GM18867 (cell line): ENCODE measurements around the gene ARHGAP22.

Experiments used
- ATAC-seq: cut with Tn5 transposase; IDR thresholded peaks from one replicate; pipeline ENCODE4 v1.9.1; 2021; ENCODE audit warnings: mild to moderate bottlenecking, moderate library complexity; ENCODE audit not compliant: unreplicated experiment

The ARHGAP22 gene

DNA sequence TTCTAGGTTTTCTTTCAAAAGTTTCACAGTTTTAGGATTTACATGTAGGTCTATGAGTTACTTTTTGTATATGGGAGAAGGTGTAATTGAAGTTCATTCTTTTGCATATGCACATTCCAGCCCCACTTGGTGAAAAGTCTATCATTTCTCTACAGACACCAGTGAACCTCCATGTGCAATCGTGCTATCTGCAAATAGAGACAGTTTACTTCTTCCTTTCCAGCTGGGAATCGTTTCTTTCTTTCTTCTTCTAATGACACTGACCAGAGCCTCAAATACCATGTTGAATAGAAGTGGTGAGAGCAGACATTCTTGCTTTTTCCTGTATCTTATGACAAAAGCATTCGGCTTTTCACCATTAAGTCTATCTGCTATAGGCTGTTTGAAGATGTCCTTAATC, 122.7 kb downstream of the ARHGAP22 start:
- ATAC-seq = no peak

DNA sequence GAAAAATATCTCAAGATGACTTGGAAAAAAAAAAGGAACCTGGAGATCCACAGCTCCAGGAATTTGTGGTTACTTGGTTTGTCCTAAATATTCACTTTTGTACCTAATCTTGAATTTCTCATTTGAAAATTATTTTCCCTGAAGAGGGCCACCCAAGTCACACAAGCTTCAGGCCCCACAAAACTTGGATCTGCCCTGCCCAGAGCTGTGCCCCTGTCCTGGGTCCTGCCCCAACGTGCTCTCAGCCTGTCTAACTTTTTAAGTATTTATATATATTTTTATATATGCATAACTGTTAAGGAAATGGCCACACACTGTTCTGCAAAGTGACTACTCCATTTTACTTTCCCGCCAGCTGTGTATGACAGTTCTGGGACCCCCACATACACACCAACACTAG, 123.5 kb downstream of the ARHGAP22 start:
- no peak for ATAC-seq

DNA sequence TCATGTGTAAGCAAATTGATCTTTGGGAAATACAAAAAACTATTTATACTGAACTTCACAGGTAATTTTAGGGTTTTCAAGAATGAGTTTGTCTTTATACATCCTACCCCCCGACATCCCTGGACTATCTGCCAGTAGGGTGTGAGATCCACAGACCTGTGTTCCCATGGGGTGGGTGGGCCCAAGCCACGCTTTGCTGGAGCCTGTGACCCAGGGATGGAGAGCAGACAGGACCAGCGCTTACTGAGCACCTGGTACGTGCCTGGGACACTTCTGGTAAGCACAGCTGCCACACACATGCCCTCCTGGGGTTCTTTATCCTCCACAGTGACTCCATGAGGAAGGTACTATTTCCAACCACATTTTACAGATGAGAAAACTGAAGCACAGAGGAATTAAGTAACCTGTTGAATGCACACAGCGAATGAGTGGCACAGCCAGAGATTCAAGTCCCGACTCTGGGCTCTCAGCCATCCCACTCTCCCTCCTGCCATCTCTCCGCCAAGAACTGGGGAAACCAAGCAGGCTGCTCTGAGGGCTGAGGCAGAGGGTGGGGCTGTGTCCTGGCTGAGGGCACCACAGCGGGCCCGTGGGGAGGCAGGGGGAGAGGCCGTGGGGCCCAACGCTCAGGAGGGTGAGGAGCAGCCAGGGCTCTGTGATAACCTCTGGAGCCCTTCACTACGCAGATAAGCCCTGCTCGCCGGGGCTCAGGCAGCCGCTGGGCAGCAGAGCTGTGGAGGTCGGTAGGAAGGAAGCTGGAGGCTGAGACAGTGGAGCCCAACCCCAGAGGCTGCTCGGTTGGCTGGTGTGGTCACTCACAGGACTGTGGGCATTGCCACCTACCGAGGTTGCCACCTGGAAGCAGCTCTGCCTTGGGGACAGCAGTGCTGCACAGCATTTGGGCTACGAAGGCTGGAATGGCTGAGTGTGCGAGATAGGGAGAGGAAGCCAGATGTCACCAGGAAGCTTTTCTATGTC, 124.2 kb downstream of the ARHGAP22 start:
- no peak for ATAC-seq

DNA sequence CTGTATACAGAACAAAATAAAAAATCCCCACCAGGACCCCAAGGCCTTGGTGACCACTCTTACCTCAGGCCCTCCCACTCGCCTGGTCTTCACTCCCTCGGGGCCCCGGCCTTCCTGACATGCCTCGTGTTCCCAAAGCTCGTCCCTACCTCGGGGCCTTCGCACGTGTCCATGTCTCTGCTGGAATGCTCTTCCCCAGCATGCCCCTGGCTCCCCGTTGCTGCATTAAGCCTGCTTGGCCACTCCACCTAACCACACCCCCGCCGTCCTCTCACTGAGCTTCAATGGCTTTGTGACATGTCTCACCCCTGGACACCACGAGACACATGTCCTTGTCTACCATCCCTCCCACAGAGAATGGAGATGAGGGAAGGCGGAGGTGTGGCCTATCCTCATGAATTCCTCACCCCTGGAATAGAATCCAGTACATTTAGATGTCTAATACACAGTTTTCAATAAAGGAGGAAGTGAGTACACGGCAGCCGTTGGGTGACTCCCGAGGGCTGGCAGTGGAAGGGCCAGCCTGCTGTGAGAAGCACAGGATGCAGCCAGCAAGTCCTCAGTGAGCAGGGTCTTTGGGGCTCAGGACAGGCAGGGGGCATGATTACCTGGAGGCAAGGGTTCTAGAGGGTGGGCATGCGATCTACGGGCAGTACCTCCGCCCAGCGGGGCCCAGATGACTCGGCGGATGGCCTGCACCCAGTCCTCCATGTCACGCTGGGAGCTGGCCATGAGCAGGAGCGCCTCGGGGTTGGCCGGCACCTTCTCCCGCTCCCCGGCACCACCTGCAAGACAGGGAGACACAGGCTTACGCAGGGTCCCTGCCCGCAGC, 125.7 kb downstream of the ARHGAP22 start:
- ATAC-seq = no peak

DNA sequence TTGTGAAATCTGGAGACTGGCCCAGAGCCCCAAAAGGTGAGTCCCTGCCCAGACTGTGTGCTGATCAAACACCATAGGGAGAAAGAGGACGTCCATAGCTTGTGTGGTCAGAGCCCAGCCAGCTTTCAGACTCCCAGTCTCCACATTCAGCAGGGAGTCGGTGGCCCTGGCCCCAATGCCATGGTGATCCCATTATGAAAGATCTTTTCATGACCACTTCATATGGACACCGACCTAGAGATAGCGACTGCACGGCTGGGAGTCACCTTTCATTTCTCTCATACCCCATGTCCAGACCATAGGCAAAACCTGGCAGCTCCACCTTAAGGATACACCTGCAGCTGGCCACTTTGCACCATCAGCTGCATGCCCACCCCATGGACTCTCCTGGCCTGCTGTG, 126.4 kb downstream of the ARHGAP22 start:
- ATAC-seq = no peak

DNA sequence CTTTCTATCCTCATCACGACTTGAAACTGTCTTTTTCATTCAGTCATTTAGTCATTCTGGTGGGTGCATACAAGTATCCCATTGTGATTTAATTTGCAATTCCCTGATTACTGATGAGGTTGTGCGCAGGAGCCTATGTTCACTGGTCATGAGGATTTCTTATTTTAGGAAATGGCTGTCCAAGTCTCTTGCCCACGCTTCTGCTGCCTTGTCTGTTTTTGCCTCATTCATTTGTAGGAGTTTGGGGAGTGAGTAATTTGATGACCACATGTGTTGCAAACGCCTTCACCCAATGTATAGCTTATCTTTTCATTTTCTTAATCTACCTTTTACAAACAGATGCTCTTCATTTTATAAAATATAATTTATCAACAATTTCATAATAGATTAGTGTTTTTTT, 127.3 kb downstream of the ARHGAP22 start:
- no peak for ATAC-seq

DNA sequence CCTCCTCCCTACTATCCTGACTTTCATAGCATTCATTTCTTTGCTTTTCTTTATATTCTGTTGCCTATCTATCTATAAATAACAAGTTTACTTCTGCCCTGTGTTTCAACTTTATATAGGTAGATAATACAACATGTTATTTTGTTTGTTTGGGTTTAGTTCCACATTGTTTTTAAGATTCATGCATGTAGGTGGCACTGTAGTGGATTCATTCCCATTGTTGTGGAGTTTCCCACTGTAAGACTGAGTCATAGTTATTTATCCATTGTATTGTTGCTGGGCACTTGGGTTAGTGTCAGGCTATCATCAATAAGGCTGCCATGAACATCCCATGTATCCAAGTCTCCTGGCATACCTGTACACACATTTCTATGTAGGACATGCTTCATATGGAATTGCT, 127.7 kb downstream of the ARHGAP22 start:
- ATAC-seq = no peak

DNA sequence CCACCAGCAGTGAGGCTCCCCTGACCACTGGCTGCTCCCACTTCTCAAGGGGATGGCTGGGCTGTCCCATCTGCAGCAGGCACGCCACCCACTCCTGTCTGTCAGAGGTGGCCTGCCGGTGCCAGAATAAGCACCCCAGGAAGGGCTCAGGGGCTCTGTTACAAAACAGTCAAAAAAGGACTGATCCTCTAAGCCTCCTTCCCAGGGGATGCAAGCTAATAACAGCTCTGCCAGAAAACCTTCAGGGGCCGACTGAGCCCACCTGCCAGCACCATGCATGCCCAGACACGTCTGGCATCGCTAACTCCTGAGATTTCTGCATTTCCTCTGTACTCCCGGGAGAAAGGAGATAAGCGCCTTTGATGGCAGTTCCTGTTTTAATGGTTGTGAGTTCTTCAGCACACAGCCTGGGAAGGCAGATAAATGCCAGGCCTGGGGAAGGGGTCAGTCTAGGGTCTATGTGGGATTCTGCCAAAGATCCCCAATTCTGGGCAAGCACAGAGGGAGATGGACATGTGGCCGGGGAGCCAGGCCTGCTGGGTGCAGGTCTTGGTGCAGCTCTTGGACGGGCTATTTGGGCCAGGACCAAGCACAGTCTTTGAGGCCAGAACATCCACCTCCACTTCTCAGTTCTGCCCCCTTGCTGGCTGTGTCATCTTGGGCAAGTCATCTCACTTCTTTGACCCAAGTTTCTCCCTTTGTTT, 128.4 kb downstream of the ARHGAP22 start:
- ATAC-seq = no peak

DNA sequence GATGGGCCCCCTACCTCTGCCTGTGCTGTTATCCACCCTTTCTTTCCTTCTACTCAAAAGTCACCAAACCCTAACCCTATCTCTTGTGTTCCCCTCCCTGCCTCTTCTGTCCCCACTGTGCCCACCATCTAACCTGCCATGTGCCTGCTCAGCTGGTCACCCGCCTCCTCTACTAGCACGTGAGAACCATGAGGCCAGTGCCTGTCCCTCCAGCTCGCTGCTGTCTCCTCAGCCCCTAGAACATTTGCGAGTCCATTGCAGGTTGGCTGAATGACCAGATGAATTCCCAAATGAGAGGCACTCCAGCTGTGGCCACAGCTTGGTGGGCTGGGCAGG, 129.0 kb downstream of the ARHGAP22 start:
- no peak for ATAC-seq

DNA sequence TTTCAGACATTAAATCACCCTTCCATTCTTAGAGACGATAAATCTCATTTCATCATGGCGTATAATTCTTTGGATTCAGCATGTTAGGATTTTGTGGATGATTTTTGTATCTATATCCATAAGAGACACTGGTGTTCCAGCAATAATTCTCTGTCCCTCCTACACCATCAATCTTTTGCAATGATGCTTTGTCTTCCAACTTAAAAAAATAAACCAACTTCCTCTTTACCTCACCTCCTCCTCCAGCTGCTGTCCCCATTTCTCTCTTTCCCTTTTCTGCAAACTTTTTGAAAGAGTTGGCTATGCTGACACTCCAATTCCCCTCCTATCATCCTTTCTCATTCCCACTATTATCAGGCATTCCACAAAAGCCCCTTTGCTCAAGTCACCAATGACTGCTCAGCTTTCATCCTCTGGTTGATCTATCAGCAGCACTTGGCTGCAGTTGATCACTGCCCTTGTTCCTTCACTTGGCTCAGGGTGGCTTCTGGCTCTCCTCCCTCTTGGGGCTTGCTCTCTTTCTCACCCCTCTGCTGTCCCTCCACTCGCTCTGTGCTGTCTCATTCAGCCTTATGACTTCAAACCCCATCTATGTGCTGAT, 130.0 kb downstream of the ARHGAP22 start:
- no peak for ATAC-seq

DNA sequence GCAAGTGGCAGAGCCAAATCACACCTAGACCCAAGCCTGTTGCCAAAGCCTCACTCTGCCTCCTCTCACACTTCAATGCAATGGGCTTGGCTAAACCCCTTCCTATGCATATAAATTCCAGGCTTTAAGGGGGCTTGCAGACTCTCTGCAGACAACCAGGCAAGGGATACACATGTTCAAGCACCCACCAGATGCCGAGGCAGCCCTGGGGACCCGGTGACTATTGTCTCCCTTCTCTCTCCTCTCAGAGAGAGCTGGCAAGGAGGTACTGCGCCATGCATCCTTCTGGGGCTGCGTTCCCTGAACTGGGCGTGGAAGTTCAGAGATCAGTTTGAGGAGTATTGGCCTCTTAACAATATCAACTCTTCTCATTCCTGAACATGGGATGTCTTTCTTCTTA, 131.2 kb downstream of the ARHGAP22 start:
- ATAC-seq = no peak

DNA sequence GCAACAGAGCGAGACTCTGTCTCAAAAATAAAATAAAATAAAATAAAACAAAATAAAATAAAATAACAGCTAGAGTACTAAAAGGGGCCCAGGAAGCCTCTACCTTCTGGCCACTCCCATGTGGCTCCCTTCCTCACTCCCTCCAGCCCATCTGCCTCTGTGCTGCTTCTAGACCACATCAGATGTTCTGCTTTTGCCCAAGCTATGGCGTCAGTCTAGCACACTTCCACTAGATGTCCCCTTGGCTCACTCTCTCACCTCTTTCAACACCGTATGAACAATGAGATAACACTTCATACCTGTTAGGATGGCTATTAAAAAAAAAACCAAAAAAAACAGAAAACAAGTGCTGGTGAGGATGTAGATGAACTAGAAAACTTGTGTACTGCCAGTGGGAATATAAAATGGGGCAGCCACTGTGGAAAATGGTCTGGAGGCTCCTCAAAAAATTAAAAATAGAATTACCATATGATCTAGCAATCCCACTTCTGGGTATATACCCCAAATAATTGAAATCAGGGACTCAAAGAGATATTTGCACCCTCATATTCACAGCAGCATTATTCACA, 132.3 kb downstream of the ARHGAP22 start:
- ATAC-seq = no peak

DNA sequence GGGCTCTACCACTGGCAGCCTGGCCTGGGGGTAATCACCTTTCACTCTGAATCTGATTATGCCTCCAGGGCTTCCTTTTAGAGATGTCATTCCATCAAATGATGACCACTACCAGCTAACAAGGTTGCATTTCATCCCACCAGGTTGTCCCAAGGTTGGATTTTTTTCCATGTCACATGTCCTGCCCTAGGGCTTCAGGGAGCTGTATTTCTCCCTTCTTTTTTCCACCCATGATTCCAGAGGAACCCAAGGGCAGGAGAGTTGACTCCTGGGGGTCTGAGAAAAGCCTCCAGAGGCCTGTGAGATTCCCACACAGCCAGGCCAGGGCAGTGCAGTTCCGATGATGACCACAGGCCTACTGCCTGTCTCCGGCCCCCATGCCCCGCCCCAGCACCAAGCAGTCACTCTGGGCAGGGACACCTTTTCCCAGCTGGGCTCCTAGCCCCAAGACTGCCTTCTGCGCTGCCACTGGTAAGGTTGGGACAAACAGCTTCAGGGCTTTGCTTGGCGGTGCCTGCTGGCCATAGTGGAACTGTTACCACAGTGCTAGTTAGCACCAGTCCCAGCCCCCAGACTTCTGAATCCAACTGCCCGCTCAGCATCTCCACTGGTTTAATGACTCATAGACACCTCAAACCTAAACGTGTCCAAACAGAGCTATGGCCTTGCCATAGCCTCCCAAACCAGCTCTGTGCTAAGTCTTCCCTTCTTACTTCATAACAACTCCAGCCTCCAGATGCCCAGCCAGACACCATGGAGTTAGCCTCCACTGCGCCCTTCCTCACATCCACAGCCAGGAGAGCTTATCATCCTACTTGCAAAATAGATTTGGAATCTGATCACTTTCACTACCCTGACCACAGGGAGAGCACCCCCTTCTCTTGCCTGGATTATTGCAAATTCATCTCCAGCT, 133.7 kb downstream of the ARHGAP22 start:
- no peak for ATAC-seq

DNA sequence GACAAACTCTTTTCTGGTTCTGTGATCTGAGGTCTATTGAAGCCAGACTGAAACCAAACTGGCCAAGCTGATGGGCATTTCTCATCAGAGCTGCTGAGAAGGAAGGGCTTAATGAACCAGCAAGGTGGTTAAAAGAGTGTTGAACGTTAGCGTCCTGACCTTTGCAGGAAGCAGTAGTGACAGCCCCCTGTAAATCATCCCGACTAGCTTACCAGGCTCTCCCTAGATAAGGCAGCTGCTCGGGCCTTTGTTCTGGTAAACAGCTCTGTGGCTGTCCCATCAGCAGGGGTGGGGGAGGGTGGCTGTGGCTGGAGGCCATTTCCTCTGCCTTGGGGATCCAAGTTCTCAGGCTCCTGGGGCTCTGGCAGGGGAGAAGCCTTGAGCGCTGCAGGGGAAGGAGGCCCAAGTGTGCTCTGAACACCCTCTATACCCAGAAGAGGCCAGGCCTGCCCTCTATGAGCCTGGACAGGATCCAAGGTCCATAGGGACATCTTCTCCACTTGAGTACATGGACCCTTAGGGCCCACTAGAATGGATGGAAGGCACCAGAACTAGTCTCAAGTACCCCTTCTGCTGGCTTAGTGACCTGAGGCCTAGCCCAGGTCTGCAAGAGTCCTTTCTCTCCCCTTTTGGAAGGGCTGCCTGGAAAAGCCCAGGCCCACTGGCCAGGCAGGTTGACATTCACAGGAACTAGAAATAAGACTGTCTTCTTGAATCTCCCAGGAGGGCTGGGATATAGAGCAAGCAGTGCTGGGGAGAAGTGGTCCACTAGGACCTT, 134.6 kb downstream of the ARHGAP22 start:
- no peak for ATAC-seq

DNA sequence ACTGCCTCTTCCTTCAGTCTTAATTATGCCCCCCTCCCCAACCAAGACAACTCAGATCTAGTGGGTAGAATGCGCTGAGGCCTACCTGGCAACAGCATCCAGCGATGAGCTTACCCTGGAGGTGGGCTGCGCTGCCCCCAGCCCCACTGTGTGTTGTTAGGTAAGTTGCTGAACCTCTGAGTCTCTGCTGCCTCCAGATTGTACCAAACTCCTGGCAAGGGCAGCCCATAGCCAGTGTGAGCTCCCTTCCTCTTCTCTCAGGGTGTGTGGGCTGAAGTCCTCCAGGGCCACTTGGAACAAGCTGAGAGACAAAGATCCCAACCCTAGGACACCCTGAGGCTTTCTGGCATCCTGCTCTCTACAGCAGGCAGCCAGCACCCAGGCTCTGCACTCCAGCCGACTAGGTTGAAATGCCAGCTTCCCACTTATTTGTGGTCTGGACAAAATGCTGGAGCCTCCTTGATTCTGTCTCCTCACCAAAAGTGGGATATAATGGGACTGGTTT, 135.3 kb downstream of the ARHGAP22 start:
- ATAC-seq = no peak

DNA sequence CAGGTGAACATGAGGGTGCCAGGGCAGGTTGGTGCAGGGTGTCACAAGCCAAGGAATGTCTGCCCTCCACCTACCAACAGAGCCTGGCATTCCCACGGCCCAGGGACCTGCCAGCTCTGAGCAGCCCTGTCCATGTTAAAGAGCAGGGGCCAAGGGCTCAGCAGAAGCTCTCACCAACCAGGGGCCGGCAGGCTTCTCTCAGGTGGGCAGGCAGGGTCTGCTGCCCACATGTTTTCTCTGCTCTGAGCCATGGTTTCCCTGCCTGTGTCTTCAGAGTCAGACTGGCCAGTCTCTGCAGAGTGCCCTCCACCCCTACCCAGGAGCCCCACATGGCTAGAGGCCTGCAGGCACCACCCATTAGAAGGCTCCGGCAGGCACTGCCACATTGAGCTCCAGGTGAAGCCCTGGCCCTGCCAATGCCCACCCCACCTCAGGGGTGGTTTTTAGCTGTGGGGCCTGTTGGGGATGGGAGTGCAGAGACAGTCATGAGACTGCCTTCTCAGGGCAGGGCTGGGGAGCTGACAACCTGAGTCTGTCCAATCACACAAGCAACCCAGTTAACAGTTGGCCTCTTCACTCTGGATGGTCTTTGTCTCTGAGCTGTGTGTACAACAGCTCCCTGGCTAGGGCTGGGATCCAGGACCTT, 135.9 kb downstream of the ARHGAP22 start:
- no peak for ATAC-seq

DNA sequence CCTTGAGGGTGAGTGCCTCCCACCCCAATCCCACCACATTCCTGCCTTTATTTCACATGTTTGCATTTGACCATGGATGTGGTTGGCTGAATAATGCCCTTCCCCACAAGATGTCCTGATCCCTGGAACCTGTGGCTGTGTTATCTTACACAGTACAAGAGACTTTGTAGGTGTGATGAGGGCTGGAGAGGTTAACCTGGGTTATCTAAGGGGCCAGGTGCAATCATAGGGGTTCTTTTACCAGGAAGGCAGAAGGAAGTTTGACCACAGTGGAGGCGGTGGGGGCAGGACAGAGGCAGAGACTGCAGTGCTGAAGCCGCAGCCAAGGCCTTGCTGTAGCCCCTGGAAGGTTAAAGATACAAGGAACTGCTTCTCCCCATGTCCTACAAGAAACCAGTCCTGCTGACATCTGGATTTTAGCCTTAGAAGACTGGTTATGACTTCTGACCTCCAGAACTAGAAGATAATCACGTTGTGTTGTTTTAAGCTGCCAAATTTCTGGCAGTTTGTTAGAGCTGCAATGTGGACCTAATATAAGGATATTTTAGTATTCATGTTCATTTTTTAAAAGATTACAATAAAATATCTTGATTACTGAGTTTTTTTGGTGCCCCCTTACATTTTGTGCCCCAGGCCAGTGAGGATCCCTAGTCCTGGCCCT, 136.6 kb downstream of the ARHGAP22 start:
- ATAC-seq = no peak

DNA sequence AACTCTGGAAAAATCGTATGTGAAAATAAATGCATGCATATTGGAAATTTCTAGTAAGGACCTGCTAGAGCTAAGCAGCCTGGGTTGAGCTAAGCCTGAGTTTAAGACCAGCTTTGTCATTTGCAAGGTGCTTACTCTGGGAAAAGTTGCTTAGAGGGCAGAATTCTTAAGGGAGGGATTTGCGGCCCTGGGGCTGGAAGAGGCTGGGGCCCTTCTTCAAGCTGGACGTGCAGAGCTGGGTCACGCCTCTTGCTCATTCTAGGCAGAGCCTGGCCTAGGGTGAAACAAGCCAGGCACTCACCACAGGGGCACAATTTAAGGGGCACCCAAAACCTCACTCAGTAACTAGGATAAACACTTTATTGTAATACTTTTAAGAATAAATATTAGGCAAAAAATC, 137.2 kb downstream of the ARHGAP22 start:
- ATAC-seq = no peak
